ENCODE results near the gene MRPL23.

Gene MRPL23

DNA sequence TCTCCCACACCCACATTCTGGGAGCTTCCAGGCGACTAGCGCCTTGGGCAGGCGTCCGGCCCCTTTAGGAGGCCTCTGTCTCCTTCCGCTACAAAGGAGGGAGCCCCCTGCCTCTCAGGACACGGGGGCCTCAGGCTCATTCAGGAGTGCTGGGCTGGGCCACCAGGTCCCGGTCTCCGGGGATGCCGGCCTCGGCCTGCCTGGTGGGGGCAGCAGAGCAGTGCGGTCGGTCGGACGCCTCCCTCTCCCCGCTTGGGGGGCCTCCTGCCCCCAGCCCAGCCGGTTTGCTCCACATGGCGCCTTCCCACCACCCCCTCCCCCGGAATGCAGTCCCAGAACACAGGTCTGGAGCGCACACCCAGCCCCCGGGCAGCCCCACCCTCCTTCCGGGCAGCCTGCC is 21.9 kb downstream of the MRPL23 start:
- no peak overlapping the region for H3K4me3 ChIP-seq (replicated peaks in 1 of 2; ENCODE audit: low read depth in 2 of 2, low read length in 2 of 2)
- TF ChIP-seq, protein P1, sequence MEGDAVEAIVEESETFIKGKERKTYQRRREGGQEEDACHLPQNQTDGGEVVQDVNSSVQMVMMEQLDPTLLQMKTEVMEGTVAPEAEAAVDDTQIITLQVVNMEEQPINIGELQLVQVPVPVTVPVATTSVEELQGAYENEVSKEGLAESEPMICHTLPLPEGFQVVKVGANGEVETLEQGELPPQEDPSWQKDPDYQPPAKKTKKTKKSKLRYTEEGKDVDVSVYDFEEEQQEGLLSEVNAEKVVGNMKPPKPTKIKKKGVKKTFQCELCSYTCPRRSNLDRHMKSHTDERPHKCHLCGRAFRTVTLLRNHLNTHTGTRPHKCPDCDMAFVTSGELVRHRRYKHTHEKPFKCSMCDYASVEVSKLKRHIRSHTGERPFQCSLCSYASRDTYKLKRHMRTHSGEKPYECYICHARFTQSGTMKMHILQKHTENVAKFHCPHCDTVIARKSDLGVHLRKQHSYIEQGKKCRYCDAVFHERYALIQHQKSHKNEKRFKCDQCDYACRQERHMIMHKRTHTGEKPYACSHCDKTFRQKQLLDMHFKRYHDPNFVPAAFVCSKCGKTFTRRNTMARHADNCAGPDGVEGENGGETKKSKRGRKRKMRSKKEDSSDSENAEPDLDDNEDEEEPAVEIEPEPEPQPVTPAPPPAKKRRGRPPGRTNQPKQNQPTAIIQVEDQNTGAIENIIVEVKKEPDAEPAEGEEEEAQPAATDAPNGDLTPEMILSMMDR (IDR thresholded peaks at IDR 0.05; ENCODE audit: low read depth, low read length), result no peak
- no peak for DNase-seq (ENCODE audit: low read depth in 2 of 2)

DNA sequence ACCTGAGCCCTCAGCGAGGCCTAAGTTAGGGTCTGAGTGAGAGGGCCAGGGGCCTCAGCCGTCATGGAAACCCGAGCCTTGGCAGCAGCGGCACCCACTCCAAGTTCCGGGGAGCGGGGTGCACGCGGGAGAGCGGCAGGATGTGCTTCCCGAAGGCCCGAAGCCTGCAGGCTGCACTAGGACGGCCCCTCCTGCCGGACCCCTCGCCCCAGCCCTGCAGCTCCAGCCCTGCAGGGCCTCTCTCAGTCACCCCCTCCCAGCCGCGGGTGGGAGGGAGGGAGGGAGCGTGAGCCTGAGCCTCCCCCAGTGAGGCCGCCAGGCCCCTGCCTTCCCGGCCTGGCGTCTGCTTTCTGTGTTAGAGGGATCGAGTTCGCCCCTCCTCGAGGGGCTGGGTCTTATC is 22.6 kb downstream of the MRPL23 start:
- TF ChIP-seq, protein P1 (IDR thresholded peaks at IDR 0.05; ENCODE audit: low read depth, low read length), result no peak
- H3K4me3 ChIP-seq (replicated peaks in 1 of 2; ENCODE audit: low read depth in 2 of 2, low read length in 2 of 2), result no peak overlapping the region
- no peak for DNase-seq (ENCODE audit: low read depth in 2 of 2)

DNA sequence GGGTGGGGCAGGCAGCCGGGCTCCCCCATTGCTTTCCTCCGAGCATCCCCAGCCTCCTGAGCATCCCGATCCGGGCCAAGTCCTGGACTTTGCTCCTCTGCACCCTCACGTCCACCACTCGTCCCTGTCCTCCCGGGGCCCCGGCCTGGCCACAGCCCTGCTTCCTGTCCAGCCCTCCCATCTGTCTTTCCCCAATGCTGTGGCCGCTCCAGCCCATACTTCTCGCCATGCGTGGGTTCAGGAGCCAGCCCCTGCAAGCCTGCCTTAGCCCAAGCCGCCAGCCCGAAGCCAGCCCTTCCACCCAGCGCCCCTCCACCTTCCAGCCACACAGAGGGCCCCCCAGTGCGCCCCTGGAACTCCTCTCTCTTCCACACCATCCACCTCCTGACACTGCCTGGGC is 23.8 kb downstream of the MRPL23 start:
- TF ChIP-seq, protein P1 (IDR thresholded peaks at IDR 0.05; ENCODE audit: low read depth, low read length), result no peak
- no peak overlapping the region for H3K4me3 ChIP-seq (replicated peaks in 1 of 2; ENCODE audit: low read depth in 2 of 2, low read length in 2 of 2)
- DNase-seq (ENCODE audit: low read depth in 2 of 2), result no peak

DNA sequence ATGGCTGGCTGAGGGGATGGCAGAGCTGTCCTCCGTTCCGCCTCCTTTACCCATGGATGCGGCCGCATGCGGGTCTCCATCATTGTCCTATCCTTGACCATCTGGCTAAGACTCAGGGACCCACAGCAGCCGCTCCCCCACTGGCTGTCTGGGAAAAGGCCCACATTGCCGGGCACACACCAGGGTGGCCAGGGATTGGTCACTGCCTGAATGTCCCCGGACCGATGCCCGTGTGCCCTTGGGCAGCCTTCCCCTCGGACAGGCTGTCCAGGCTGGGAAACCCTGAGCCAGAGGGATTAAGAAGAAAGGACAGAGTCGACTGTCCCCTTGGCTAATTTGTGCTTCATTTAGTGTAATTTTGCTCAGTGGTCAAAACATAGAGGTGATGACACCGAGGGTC is 28.1 kb downstream of the MRPL23 start:
- DNase-seq (ENCODE audit: low read depth in 2 of 2), result no peak
- no peak overlapping the region for H3K4me3 ChIP-seq (replicated peaks in 1 of 2; ENCODE audit: low read depth in 2 of 2, low read length in 2 of 2)
- TF ChIP-seq, protein P1 (IDR thresholded peaks at IDR 0.05; ENCODE audit: low read depth, low read length), result no peak

DNA sequence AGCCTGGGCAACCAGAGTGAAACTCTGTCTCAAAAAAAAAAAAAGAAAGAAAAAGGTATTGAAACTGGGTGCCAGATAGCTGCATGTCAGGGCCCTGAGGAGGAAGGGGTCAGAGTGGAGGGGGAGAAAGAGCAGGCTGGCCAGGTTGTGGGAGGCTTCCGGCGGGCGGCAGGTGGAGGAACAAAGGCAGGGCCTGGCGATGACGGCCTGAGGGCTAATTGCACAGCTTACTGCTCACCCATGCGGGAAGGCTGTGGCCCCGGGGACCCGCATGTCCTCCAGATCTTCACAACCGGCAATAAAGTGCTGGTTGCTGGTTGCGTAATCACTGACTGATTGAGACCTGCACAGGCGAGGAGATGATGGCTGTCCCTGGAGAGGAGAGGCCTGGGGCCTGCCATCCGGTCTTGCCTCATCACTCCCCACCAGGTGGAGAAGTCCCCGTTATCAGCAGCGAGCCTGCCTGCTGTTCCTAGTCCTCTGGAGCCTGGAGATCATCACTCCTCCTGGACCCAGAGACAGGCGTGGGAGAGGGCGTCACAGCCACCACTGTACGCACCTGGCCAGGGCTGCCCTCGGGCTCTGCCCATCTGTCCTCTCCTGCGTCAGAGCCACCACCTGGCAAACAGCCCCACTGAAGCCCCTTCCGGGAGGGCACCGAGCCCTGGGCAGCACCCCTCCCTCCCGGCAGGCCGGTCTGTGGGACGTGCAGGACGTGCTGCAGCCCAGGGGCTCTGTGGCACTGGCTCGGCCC is 31.8 kb downstream of the MRPL23 start:
- H3K4me3 ChIP-seq (replicated peaks in 1 of 2; ENCODE audit: low read depth in 2 of 2, low read length in 2 of 2), result no peak overlapping the region
- TF ChIP-seq, protein P1 (IDR thresholded peaks at IDR 0.05; ENCODE audit: low read depth, low read length), result no peak
- DNase-seq (ENCODE audit: low read depth in 2 of 2), result no peak

DNA sequence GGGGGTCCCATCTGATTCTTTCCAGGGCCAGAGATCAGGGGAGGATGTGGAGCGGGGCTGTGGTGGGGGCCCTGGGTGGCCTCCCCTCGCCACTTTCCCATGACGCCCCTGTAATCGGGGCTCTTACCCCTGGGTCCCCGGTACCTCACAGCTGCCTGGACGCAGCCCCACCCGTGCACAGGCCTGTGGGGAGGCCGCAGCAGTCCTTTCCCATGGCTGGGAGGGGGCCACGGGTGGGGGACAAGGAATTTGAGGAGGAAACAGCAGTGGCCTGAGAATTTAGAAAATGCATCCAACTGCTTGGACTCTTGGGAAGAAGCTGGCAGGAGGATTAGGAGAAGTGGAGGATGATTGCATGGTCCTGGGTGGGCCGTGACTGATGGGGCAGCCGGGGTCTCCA is 32.5 kb downstream of the MRPL23 start:
- DNase-seq (ENCODE audit: low read depth in 2 of 2), result no peak
- TF ChIP-seq, protein P1 (IDR thresholded peaks at IDR 0.05; ENCODE audit: low read depth, low read length), result no peak
- H3K4me3 ChIP-seq (replicated peaks in 1 of 2; ENCODE audit: low read depth in 2 of 2, low read length in 2 of 2), result no peak overlapping the region
